IPS-NIHi11 (cell line): ENCODE data around the gene BDH2.

ENCODE experiments used
- DNase-seq: peaks from one replicate; pipeline ENCODE4 v3.0.0; 2012; ENCODE audit warnings: mixed read lengths, low spot score

BDH2 gene

DNA sequence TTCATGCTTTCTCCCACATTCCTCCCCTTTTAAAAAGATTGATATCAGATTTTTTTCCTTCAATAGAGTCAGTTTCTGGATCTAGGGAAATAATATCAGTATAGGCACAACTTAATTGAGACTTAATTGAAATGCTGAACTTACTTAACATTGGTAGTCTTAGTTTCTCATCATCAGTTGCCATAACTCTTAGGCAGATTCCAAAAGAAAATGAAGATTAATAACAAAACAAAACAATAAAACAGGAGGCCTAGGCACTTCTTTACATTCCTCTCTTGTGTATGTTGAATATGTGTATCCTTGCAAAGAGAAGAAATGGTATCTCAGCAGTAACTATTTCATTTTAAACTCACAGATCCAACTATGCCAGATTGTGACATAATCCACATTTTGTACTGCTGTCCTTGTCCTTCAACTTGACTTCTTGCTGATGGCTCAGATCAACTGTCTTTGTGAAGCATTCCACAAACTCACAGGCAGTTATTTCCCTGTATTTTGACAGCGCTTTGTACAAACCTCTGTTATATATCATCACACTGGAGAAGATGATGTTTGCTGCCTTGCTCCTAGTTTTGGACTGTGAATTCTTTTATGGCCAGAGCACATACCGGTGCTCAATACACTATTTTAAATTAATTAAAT is 14.0 kb downstream of the BDH2 start:
- no peak for DNase-seq

DNA sequence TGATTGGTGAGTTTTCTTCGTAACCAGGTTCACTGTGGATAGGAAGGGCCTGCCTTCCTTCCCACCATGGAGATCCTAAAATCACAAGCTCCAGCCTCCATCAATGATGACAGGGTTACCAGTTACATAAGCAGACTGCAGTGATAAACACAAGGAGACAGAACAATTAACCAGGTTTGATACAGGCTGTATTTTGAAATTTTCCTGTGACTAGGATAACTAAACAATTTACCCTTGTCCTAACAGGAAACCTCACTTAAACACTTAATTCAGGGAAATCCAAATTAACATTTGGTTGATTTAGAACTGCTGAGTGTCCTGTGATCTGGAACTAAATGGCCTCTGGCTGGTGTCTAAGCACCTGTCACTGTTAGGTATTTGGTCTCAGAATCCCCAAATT is 20.0 kb downstream of the BDH2 start:
- no peak for DNase-seq

DNA sequence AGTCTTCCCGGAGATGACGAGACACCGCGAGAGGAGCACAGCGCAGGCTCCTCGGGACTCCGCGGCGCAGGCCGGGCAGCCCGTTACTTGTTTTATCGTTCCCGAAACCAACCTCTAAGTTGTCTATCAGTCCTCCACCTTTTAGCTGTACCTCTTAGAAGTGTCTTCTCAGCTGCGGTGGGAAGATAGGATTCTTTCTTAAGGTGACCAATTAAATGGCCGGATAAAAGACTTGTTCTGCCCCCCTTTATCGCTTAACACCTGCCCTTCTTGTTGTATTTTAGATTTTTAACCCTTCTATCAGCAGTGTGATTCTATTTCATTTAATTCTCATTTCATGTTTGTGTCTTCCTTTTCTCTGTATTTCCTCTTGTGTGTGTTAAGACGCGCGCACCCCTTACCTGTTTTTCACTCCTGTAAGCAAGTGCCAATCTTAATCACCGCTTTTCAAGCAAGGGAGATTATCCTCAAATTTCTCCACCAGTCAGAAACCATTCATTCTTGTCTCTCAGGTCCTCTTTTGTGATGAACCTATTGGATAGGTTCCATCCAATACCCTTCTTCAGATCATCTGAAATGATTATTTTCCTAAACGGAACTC is 22.8 kb downstream of the BDH2 start, which contains the start of gene SLC9B2:
SLC9B2 (minus strand) TSS at position 15 of the 601 bp plus-strand sequence. CDS start 9,211 bp downstream, outside the sequence.
- DNase-seq = no peak

DNA sequence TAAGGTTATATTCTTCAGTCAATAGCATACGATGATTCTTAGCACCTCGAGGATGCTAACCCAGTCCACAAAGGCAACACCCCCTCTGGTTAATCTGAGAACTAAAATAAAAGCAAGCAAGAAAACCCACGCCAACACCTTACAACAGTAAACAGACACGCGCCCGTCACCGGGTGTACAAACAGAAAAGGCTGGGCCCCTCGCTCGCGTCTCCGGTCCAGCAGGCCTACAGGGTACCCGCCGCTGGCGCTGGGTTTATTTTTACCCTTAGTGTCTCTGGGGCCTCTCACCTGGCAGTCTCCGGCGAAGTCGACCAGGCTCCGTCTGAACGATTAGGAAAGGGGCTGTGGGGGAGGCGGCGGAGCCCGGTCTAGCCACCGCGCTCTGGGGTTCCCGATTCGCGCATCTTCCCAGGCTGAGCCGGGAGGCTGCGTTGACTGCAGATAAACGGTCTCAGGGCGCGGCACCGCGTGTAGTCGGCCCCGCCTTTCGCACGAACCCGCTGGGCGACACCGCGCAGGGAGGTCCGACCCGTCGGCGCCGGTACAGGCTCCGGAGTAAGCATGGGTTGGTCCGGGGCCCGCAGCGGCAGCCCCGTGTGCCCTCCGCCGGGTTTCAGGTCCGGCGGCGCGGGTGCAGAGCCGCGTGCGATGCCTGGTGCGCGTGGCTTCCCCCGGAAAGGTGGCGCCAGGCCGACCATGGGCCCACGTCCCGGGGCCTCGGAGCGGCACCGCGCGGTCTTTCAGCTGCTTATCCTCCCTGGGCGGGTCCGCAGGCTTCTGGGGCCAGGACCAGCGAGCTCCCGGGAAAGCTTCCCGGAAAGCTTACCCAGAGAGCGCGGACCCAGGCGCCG is 23.5 kb downstream of the BDH2 start:
- peak; percentile 81 for DNase-seq

DNA sequence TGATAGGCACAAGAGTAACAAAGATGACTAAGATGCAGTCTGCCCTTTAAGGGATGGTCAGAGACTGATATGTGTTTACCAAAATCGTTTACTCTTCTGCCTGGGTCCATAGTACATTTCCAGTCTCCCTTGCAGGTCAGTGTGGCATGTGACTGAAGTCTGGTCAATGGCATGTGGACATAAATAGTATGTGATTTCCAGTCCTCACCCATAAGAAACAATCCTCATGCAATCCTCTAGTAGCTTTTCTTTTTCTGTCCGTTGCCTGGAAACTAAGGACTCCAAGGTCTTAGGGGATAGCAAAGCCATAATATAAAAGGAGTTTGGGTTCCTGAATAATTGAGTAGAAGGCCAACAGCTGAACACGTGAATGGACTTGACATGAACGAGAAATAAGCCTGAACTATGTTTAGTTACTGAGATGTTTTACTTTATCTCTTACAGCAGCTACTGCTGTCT is 24.2 kb downstream of the BDH2 start:
- no peak for DNase-seq

DNA sequence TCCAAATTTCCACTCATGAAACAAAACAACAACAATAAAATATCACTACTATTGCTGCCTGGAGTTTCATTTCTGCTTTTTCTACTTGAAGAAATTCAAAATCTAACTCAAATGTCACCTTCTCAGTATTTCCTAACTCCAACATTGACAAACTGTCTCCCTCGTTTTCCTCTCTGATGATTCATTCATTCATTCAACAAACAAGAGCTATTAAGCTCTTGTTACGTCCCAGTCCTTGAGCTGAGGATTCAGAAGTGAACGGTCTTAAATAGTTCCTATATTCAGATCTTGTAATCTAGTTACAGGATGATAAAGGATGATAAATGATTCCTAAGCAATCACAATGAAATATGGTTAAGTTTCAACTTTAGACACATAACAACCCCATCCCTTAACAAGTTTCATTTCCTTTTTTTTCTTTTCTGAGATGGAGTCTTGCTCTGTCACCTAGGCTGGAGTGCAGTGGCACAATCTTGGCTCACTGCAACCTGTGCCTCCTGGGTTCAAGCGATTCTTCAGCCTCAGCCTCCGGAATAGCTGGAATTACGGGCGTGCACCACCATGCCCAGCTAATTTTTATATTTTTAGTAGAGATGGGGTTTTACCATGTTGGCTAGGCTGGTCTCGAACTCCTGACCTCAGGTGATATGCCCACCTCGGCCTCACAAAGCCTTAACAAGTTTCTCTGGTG is 24.7 kb downstream of the BDH2 start:
- no peak for DNase-seq

DNA sequence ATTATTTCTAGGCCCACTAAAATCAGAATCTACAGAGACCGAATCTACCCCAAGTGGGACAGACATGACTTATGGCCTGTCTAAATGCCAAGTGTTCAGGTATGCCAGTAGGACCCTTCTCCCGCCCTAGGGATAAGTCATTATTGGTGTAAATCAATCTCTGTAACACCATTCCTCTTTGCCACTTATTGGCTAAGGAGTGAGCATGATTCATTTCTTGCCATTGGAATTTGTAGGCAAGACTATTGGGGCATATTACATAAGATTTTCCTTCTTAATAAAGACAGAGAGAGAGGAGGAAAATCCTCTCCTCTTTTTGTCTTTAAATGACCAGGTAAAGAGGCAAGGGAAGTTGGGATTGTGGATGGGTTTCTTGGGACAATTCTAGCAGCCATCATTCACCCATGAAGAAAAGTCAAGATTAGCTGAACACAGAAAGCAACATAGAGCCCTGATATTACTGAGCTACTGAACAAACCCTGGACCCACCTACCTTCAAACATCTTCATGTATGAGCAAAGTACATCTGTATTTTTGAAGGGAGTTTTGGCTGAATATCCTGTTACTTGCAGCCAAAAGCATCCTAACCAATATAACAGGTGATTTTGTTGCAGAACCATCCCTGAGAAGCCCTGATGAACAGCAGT is 25.7 kb downstream of the BDH2 start:
- DNase-seq = no peak

DNA sequence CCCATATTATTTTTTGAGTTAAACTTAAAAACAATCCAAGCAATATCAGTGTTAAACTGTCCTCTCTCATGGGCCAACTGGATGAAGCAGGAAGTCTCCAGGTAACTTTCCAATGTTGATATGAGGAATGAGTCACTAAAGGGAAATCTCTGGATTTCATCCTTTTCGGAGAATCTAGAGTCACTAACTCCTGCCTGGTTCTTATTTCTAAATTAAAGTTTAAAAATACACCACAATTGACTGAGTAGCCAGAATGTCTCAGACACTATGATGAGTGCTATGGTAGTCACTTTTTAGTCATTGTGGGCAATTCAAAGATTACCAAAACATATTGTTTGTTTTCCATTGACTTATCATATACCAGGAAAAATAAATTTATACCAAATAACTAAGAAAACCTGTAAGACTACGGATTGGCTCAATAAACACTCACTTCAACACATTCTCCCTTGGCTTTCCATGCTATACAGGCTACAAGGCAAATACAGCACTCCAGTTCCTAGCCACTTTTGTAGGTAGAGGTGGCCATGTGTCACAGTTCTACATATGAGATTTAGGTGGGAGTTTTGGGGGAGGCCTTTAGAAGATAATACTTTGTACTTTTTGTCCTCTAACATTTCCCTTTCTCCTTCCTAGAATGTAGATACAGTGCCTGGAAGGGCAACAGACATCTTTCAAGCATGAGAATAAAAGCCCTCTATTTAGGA is 31.6 kb downstream of the BDH2 start:
- no peak for DNase-seq

DNA sequence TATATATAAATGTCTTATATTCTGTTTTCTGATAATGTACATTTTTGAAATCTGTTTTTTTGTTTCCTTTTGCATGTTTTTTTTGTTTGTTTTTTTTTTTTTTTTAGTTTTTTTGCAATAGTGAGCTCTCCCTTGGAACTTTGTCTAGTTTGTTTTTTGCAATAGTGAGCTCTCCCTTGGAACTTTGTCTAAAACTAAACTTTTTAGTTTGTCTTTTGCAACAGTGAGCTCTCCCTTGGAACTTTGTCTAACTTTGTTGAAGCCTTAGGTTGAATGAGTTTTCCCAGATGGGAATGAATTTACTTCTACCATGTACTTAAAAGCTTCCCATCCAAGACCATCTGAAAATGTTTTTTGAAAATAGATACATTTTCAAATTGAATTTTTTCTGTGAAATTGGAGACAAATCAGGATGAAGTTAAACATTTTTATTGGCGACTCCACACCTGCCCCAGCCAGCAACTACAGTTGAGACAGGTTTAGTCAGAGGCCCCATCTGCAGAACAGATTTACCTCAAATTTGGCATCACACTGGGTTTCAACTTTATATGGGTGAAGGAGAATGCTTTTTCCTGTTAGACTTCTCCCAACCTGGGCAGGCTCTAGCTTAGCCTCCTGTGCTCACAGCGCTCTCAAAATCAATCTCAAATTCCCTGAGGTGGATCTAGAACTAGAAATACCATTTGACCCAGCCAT is 39.0 kb downstream of the BDH2 start:
- no peak for DNase-seq

DNA sequence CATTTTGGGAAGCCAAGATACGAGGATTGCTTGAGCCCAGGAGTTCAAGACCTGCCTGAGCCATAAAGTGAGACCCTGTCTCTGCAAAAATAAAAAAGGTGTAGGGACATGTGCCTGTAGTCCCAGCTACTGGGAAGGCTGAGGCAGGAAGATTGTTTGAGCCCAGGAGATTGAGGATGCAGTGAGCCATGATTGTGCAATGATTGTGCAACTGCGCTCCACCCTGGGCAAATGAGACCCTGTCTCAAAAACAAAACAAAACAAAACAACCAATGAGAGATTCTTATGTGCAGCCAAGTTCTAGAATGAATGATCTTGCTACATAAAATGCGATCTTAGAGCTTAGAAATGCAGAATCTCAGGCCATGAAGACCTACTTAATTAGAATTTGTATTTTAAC is 45.6 kb downstream of the BDH2 start:
- no peak for DNase-seq

DNA sequence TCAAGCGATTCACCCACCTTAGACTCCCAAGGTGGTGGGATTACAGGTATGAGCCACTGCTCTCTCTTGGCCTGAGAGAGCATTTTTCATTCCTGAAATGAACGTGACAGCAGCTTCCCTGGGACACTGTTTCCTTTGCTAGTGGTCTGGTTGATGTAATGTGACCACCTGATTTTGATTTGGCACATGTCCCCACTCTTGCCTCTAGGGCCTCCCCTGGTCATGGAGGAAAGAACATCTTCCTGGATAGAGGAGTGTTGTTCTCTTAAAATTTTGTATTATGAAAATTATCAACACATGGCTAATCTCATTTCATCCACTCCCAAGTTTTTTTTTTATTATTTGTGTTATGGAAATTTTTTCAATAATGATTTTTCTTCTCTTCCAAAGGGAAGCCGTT is 46.9 kb downstream of the BDH2 start:
- no peak for DNase-seq

DNA sequence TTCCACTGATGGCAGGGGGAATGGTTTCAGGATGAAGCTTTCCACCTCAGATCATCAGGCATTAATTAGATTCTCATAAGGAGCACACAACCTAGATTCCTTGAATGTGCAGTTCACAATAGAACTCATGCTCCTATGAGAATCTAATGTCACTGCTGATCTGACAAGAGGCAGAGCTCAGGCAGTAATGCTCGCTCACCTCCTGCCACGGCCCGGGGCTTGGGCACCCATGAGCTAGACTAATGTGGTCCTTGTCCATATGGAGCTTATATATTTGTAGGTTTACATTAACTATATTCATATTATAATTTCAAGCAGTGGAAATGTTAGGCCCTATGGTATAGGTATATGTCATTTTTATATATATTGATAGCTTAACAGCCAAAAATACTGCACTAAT is 47.5 kb downstream of the BDH2 start:
- DNase-seq = no peak

DNA sequence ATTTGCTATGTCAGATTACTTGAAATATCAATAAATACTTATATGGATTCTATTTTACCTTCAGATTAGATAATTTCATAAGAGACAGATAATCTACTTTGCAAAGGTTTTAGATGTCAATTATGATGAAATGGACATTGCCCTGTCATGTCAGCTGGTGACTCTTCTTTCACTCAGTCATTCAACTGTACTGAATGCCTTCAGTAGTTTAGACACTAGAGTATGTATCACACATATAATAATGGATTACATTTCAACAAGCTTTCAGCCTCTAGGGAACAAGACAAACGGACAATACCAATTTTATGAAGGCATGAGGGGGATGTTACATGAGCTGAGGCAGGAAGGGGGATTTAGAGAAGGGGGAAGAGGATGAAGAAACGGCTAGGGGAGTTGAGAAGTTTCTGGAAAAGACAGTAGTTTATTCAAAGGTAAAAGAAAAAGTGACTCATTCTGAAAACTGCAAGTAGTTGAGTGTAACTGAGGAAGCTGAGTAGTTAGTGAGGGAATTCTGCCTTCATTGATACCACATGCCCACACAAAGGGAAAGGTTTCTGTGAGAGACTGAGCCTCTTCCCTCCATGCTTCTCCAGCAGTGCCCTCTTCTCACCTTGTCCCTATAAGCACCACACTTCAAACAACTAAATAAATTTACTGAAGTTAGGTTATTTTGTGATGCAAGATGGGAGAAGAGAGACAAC is 48.7 kb downstream of the BDH2 start:
- no peak for DNase-seq

DNA sequence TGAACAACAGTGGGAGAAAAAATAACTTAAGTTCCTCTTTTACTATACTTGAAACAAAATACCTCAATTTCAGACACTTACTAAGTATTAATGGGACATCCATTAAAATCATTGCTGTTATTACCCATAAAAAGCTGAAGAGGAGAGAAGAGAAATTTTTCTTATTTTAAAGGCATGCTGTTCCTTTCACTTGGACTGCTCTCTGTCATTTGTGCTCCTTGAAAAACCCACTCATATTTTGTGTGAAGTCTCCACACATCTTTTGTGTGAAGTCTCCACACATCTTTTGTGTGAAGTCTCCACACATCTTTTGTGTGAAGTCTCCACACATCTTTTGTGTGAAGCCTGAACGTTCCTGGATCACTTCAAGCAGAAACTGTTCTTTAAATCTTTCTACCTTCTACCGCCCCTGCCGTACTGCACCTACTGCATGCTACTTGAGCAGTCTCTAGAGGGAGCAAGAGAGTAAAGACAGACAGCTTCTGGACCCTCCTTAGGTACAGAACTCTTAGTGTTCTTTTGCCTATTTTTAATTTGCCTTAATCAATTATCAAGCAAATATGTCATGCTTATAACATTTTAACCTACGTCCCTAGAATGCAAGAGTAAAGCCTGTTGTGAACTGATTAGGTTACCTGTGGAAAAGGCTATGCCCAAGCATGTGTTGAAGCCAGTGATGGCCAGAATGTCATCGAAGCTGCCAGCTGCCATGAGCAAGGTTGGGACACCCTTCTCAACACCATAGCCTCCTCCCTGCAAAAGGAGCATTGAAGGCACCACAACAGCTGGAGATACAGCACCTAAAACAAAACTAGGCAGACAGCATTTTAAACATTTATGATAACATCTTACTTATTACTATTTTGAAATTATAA is 53.0 kb downstream of the BDH2 start:
- DNase-seq = peak; percentile 55

DNA sequence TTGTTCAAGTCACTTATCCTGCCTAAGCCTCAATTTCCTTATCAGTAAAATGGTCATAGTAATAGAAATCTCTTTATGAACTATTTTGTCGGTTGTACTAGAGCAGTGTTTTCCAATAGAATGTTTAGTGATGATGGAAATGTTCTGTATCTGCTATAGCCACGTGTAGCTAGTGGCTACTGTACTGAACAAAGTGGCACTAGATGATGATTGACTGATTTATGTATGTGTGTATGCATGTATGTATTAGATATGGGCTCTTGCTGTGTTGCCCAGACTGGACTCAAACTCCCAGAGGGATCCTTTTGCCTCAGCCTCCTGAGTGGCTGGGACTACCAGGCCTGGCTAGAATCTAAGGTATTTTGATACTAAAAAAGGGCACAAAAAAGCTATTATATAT is 55.5 kb downstream of the BDH2 start:
- DNase-seq = no peak

DNA sequence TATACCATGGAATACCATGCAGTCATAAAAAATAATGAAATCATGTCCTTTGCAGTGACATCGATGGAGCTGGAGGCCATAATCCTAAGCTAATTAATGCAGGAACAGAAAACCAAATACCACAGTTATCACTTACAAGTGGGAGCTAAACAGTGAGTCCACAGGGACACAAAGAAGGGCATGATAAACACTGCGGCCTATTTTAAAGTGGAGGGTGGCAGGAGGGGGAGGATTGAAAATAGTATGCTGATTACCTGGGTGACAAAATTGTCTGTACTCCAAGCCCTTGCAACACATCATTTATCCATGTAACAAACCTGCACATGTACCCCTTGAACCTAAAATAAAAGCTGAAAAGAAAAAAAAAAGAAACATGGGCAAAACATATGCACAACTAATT is 63.5 kb downstream of the BDH2 start:
- DNase-seq = no peak

DNA sequence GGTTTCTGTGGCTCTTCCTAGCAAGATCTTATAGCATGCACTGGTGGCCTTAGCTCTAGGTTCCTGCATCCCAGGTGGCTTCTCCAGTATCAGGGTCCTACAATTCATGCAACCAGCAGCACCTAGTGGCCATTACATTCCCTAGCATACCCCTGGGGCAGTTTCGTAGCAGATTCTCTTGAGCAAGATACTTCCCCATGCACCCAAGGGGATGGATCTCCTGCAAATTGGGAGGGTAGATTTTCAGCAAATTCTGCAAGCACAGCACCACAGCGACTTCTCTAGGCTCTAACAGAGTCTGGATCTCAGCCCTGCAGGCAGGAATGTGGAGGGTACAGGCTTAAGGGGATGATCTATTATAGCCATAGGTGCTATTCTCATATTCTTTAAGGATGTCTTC is 67.1 kb downstream of the BDH2 start:
- DNase-seq = peak; percentile 55

DNA sequence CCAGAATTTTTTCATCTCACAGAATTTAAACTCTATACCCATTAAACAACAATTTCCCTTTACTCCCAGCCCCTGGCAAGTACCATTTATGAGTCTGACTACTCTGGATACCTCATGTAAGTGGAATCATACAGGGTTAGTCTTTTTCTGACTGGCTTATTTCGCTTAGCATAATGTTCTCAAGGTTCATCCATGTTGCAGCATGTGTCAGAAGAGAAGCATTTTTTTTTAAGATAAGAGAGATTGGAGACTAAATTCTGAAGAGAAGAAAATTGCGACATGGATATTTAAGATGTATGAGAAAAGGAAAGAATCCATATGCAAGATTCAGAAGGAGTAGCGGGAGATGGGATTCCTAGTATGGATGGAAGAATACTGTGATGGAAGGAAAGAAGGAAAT is 68.8 kb downstream of the BDH2 start:
- no peak for DNase-seq

DNA sequence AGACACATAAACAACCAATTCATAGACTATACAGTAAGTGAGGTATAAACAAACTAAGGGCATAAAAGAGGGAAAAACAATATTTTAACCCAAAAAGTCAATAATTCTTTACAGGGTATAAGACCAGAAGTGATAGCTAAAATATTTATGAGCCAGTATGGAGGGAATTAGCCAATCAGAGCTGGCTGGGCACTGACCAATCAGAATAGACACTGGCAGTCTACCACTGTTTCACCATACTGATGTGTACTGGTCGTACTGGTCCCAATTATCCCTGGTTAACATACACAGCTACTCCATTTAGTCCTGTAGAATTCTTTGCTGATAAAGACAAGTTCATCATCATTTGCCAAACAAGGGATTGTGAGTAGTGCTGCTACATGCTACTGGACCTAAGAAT is 70.3 kb downstream of the BDH2 start:
- DNase-seq = no peak
